ENCODE data around the gene ST3GAL6.

Gene ST3GAL6

DNA sequence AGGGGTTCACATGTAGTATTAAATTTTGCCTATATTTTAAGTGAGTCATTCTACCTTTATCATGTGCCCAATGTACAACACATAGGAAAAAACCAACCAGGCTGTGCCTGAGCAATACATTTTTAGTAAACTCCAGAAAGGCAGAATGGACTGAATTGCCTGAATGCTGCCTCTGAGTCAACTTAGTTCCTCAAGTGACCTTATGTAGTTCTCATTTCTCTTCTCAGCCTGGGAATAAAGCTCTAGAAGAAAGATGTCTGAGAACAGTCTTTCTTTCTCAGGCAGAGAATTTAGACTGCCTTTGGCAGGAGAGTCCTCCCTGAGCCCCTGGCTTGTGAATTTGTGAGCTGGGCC lies 13.0 kb downstream of the ST3GAL6 start:
- DNase-seq: no peak

DNA sequence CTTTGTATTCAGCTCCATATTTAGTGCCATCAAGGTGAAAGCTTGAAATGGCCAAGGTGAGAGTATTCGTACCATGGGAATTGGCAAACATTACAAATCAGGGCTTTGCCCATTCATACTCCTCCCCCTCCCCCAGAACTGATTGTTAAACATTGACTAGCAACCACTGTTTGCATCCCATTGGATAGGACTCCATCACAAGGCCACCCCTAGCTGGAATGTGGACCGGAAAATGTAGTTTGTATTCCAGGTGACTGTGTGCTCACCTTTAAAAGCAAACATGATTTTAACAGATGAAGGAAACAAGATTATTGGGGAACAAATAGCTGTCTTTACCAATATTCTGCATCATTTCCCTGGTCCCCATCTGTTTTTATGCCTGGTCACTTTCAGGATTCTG lies 14.1 kb downstream of the ST3GAL6 start:
- no peak for DNase-seq

DNA sequence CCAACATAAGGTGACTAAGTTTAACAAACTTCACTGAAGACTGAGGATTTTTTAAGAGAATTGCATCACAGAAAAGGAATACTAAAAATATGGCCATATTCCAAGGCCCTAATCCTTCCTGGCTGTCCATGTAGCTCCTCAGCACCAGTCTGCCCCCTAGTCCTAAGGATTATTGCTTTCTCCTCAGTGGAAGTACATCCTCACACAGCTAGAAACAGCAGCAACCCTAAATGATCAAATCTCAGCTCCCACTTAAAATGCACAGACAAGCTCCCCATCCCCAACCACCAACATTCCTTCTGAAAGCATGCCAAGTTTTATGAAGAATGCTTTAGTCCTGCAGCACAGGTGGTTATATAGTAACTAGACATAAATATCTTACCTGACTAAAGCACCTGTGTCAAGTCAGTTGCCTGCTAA lies 14.7 kb downstream of the ST3GAL6 start:
- DNase-seq: no peak

DNA sequence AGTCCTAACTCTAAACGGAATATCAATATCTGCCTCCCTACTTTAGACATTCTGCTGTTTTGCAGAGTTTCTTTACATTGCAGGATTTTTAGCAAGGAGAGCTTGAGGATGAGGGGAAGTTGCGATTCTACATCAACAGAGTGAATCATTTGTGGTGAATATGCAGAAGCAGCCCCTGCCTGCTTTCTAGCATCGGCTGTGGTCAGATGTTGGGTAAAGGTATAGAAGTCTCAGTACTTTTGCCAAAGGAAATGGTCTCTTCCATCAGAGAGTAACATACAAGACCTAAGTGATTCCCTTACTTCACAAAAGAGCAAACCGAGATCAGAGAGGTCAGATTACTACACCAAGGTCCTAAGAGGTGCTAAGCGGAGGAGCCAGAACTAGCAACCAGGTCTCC lies 15.2 kb downstream of the ST3GAL6 start:
- no peak for DNase-seq

DNA sequence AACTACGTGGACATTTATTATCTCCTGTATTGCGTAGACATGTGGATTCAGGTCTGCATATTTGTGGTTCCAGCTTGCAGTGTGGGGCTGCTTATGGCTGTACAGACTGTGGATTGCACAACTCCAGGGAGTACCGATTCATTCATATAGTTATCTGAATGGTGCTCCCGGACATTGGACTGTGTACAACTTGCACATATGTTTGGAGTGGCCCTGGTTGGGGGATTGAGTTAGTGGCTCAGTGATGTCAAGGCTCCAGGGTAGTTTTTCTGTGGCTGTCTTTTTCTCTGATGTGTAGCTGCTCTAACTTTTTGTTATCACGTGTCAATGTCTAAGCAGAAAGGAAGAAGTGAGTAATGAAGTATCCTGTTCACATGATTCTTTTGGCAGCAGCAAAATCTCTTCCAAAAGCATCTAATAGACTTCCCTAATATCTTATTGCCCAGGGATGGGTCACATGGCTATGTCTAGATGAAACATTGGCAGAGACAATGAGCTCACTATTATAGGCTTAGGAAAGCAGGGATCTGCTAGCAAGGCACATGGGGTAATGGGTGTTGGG lies 15.8 kb downstream of the ST3GAL6 start:
- peak in 1 of 58 donors; percentile 14 for DNase-seq

DNA sequence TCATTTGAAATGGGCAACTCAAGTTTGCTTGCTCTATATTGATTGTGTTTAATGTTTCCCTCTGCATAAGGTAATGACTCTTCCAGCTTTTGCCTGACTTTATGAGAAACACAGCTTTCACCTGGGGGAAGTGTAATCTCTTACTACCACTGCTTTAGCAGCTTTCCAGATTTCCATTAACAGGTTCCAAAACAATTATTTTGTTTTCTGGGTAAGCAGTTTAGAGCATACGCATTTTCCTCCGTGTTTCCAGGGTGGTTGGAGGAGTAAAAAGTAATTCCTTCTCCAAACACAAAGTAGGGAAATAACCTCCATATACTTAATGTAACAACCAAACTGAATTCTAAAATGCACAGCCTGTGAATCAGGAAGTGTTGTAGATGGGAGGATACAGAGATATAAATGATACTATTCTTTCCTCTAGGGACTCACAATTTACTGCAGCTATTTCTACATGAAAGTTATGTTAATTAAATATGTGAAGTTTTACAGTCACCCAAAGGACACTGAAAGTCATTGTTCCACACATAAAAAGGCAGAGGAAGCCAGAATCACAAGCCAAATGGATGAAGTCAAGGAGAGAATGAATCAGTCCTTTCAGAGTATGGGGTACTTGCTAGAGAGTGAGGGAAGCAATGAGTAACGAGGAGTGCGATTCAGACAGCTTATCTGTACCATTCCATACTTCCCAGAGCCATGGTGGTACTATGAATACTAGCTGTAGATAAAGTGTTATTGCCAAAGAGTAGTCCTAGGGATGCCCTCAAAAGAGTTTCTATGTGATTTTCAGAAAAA lies 16.6 kb downstream of the ST3GAL6 start:
- peak in 5 of 58 donors; percentile 10 to 86 (median 31) for DNase-seq

DNA sequence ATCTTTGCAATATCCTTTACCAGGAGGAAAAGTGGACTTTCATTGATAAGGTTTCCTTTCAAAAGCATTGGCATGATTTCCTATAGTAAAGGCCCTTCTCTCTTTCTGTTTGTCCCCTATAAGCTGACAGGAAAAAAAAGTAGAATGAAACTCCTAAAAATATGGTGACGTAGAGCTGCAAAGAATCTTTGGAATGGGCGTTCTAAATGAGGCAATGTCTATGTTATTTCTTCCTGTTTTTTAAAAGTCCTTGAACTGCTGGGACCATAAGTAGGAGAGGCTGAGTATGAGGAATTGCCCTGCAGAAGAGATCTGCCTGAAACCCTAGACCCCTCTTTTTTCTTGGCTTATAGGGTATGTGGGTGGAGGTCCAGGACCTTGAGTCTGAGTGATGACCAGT lies 17.2 kb downstream of the ST3GAL6 start:
- DNase-seq: no peak

DNA sequence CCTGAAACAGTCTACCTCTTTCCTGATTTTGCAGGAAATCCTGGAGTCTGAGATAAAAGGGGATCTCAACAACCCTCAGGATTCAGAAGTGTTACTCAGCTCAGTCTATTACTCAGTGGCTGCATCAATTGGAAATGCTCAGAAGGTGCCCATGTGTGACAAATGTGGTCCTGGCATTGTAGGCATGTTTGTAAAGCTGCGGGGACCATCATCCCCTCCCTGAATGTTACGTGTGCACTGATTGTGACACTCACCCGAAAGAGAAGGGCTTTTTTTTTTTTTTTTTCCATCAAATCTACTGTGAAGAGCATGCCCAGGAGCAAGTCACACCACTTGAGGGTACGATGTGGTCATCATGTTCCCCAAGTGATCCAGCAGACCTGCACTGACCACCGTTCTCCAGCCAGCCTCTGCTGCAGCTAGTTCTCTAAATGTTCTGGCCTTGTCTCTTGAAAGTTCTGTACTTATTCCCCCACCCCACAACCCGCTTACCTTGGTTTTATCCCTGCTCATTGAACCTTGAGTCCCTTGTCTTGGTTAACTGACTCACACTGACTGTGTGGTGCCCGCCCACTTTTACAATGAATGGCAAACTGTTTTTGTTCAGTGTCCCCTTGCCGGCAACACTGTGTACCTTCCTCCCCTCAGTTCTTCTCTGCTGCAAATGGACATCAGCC lies 19.8 kb downstream of the ST3GAL6 start:
- DNase-seq: no peak

DNA sequence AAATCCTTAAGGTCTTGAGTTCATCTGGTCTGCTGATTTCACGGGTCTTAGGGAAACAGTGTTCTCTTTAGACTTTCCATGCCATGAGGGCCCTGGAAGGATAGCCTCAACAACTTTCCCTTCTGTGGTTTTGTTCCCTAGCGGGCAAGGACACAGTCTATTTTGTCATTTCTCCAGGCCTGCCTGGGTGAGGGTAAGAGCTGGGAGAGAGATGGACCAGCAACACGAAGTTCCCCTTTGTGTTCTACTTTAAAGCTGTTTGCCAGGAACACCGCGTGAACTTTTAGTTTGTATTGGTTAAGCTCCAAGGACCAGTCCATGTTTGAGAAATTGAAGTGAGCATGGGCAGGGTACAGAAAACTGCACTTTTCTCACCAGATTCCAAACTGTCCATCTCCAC lies 20.9 kb downstream of the ST3GAL6 start:
- DNase-seq: no peak

DNA sequence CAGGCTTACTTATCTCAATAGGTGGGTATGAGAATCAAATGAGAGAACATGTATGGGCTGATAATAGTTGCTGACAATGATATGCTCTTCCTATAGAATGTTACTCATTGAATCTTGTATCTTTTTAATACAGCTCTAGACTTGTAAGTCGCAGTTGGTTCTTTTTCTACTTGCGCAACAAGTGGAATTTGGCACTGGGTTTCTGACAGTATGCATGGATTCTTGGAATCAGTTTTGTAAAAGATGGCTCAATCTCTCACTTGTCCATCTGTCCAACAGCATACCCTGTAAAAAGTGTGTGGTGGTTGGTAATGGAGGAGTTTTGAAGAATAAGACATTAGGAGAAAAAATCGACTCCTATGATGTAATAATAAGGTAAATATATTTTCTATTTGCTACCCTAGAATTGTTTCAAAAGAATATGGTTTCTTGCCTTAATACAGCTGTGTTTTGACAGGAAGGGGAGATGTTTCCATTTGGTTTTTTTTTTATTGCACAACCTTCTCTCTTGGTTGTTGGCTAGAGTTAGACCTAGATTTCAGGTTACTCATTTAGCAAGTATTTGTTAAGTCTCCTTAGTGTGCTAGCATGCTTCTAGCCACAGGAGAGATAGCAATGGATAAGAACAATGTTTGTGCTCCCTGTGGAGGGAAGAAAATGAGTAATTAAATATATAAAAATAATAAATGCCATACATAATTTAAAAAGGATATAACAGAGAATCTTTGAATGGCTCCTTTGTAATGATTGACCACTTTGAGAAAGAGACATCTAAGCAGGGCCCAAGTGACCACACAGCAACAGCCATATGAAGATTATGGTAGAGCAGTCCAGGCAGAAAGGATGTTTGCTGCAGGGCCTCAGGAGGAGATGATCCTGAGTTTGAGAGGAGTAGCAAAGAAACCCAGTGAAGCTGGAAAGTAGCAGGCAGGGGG lies 21.8 kb downstream of the ST3GAL6 start:
- DNase-seq: no peak

DNA sequence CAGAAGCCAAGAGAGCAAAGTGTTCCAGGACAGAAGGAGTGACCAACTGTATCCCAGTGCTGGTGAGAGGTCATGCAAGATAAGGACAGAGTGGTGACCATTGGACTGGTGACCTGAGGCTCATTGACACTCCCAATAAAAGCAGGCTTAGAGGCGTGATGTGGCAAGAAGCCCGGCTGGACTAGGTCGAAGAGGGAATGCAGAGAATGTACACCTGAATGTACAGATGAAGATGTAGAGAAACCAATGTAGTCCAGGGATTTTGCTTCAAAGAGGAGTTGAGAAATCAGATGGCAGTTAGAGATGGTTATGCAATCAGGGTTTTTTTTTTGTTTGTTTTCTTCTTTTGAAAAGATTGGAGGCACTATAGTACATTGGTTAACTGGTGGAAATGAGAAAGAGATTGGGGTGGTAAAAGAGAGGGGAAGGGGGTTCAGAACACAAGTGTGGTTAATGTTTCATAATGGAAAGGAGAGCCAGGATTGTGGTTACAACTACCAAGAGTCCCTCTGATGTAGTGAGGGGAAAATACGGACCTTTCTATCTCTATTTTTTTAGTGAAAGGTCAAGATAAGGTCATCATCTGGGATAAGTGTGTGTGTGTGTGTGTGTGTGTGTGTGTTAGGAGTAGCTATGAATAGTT lies 23.3 kb downstream of the ST3GAL6 start:
- no peak for DNase-seq

DNA sequence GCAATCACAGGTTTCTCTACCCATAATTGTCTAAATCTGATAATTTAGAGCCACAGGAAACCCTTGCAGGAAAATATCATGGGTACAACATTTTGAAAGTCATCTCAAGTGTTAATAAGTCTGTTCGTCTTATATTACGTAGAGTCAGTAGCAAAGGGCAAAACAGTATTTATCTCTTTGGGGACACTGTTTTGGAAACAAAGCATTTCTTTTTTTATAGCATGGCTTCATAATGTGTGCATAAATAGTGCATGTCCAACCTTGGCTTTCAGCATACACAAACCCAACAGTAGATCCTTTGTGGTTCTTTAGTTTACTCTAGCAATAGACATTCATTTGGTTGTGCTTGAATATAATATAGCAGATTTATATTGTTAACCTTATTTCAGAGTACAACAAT lies 24.0 kb downstream of the ST3GAL6 start:
- no peak for DNase-seq

DNA sequence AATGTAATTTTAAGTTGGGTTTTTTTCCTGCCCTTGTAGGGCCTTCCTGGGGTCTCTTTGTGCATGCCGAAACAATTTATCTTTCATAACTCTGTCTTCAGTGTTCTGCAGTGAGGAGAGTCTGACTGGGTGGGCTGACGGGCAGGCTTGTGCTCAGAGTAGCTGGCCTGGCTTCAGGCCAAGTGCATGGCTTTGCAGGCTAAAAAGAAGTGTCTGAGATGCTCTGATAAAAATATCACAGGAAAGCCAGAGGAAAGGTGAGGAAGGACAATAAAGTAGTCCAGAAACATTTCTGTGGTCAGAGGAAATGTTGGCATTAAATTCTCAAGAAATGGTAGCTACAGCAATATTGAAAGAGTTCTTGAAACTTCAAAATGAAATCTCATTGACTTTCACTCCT lies 25.5 kb downstream of the ST3GAL6 start:
- peak in 2 of 58 donors; percentile 10 to 32 for DNase-seq

DNA sequence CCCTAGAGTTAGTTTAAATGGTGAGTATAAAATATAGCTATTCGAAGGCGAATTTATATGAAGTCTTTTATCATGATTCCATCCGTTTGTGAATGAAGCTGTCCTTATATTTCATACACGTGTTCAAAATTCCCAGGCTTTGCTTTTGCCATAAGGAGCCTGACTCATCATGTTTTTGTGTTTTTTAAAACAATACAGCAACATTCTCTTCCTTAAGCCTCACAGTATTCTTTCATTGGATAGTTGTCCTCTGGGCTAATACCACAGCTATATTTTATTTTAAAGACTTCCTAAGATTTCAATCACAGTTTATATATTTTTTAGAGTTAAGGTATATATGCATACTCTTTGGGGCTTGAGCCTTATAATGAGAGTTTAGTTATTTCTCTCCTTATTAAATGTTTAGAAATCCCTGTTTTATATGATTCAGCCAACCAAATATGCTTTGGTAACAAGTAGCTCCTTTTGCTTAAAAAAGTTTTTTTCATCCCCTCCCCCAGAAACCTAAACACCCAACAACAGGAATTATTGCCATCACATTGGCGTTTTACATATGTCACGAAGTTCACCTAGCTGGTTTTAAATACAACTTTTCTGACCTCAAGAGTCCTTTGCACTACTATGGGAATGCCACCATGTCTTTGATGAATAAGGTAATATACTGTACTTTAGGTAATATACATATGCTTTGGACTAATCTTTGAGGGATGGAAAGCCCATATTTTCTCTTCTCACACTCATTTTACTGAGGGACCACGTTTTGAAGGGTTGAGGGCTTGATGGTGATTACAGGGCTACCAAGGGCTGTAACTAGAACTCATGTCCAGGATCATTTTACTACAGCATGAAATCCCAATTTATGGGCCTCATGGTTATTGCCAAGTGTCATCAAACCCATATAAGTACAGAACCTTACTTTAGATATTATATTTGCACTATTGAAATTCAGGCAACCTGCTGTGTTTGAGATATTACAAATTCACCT lies 28.5 kb downstream of the ST3GAL6 start:
- DNase-seq: no peak

DNA sequence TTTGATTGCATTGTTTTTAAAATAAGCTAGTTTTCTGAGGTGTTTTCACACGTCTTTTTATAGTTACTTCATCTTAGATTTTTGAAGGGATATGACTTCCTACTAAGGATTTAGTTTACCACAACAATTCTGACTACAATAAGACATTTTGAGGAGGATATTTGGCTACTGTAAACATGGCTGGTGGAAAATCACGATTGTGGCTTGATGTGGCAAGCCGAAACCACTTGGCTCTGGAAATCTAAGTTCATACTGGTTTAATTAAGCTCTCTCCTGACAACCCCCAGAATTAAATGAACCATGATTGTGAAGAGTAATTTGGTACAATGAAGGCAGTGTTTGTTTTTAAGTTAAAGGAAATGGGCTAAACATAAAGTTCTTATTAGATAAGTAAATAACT lies 30.8 kb downstream of the ST3GAL6 start:
- no peak for DNase-seq

DNA sequence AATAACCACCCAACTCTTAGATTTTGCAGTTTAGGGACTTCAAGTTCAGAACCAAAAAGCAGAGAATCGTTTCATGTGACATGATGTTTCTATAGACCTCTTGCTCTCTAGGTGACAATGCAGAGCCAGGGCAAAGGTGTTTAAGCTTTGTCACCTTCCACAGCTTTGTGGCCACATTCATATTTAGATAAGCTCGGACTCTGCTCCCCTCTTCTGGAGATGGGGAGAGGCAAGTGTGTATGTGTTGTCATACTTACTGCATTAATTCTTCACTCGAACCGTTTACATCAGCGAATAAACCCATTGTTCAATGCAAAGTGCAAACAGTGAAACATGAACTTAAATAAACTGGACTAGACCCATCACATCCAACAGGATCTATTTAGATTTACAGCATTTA lies 33.2 kb downstream of the ST3GAL6 start:
- DNase-seq: no peak

DNA sequence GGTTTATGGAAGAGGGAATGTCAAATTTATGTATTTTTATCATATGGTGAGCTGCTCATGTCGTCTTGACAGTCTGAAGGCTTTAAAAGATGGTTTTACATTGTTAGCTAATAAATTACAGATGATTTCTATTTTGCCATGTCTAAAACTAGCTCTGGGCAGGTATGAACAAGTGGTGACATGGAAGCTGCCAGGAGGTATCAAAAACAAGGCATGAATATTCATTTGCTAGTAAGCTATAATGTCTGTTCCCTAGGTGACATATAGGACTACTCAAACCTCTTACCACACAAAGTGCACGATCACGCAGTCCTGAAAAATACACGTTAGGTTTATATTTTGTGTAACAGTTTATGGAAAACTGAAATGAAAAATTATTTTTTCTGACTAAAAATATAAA lies 34.8 kb downstream of the ST3GAL6 start:
- DNase-seq: no peak

DNA sequence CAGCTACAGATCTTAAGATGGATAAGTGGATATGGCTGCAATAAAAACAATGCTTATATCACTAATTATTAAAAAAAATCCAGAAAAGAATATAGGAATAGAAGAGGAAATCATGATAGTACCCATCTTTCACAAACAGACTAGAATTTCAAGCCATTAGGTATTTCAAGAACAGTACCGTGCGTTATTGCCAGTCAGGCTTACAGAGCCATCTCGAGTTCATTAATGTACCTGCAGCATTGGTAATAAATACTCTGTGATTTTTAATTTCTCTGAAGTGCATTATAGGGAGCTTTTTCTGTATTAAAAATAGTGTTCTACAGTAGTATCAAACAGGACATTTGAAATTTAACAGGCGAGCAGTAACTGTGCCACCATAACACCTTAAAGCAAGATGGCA lies 35.7 kb downstream of the ST3GAL6 start:
- DNase-seq: no peak

DNA sequence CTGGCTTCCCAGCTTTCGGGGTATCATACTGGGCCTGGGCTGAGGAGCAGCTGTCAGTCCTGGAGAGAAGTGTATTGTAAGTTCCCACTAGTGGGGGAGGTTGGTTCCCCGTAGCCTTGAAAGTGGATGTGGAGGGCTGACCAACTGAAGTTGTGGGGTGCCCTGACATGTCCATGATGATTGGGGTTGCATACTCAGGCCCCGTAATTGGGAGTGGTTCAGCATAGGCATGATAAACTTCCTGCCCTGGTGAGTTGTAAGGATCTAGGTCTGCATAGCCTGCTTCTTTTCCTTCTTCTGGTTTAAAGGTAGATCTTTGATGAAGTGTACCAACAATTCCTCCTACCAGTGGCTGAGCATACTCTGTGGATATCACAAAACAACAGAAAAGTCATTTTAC lies 36.3 kb downstream of the ST3GAL6 start:
- DNase-seq: no peak

DNA sequence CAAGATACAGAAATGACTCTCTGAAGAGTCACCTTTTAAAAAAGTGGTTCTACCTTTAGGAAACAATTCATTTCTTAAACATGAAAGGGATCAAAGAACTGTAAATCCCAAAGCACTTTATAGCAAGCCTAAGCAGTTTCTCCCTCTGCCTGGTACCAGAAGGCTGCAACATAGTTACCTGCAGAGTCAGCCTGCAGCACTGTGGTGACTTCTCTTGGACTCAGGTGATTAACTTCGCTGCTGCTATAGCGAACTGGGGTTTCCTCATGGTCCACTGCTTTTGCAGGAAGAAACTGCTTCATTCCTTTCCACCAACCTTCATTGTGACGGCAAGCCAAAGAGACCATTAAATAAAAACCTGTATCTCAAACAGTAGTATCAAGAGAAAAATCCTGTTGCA lies 37.3 kb downstream of the ST3GAL6 start:
- no peak for DNase-seq
